HEK293T (cell line): ENCODE data around the gene TP53.
A peak's percentile ranks its signal among the peaks of the same experiment; 100 is the strongest.

Experiments used
- BHLHE40 ChIP-seq: fragments of 450-650 bp; IDR thresholded peaks from 2 replicates; pipeline ENCODE4 v1.6.1; 2016; ENCODE audit warnings: mild to moderate bottlenecking, moderate library complexity, borderline replicate concordance
- ELF4 ChIP-seq: fragments of 450-650 bp; IDR thresholded peaks from 2 replicates; pipeline ENCODE4 v1.6.1; 2017; ENCODE audit warnings: antibody characterized with exemption
- FOXA1 ChIP-seq: fragments of 450-650 bp; IDR thresholded peaks from 2 replicates; pipeline ENCODE4 v1.6.1; 2016; ENCODE audit warnings: mild to moderate bottlenecking
- FOXM1 ChIP-seq: fragments of 450-650 bp; IDR thresholded peaks from 2 replicates; pipeline ENCODE4 v1.6.1; 2017; ENCODE audit warnings: mild to moderate bottlenecking, borderline replicate concordance
- L3MBTL2 ChIP-seq: fragments of 450-650 bp; conservative IDR thresholded peaks from 2 replicates; pipeline ENCODE4 v1.6.1; 2016; ENCODE audit warnings: mild to moderate bottlenecking
- NFRKB ChIP-seq: fragments of 450-650 bp; IDR thresholded peaks from 2 replicates; pipeline ENCODE4 v1.6.1; 2016; ENCODE audit warnings: mild to moderate bottlenecking, moderate library complexity
- SUZ12 ChIP-seq: fragments of 450-650 bp; IDR thresholded peaks from 2 replicates; pipeline ENCODE4 v1.6.1; 2016; ENCODE audit warnings: mild to moderate bottlenecking
- ZNF384 ChIP-seq: fragments of 450-650 bp; IDR thresholded peaks from 2 replicates; pipeline ENCODE4 v1.6.1; 2016

DNA sequence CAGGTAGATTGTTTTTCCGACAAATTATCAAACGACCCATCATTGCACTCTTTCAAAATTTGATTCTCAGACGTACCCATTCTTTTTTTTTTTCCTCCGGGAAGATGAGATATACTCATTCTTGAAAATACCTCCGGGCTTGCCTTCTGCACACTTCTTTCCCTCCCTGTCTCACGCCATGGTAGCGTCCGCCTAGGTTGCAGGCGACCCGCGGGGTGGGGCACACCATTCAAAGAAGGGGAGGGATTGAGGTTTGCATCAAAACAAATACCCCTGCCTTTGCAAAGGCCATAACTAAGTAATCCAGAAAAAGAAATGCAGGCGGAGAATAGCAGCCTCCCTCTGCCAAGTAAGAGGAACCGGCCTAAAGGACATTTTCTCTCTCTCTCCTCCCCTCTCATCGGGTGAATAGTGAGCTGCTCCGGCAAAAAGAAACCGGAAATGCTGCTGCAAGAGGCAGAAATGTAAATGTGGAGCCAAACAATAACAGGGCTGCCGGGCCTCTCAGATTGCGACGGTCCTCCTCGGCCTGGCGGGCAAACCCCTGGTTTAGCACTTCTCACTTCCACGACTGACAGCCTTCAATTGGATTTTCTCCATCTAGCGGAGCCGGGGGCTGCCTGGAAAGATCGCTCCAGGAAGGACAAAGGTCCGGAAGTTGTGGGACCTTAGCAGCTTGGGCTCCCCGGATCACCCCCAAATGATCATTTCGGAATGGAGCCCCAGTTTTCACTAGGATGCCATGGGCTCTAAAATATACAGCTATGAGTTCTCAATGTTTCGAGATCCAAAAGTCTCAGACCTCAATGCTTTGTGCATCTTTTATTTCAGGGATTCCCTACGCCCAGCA is 843 bp downstream of the TP53 start:
- no peak for TF ChIP-seq FOXA1
- TF ChIP-seq ELF4, result peak; percentile 93
- TF ChIP-seq SUZ12, result no peak
- TF ChIP-seq NFRKB, result peak; percentile 19; the same call in 1 of the 2 replicates
- peak; percentile 98 for TF ChIP-seq BHLHE40
- TF ChIP-seq FOXM1, result no peak
- TF ChIP-seq L3MBTL2, result no peak
- TF ChIP-seq ZNF384, result no peak
